Frontal cortex (tissue), 4 donors: Measurements from ENCODE around the gene ELP4. TPM values are rescaled to one million over a fixed set of nuclear protein-coding genes. Genes with fewer than 3 reads are reported as not detected.
A peak's percentile ranks its signal among the peaks of the same experiment; 100 is the strongest.
"Not testable (repeated sequence)": the region's sequence is repeated elsewhere in the genome, so short reads cannot be mapped to it uniquely, and the experiment has no call there.

ENCODE experiments used
- DNase-seq, 2 donors: peaks; one replicate each; pipeline ENCODE4 v3.0.0; 2012; ENCODE audit warnings: low spot score in 2 of 2
- FAIRE-seq: peaks from 2 replicates; lab custom pipeline; 2012; peaks lifted over from hg19 to GRCh38; lab: Jason Lieb, UNC
- total RNA-seq: library from RNA; depleted of rRNA; stranded (reverse); fragments of >200 nt; gene quantifications from one replicate; pipeline ENCODE4 v1.2.3, GENCODE V29; 2014
- donor health status: control.
- donor health status: control.
- donor health status: control.

The ELP4 gene
- total RNA-seq, 1 donor from 2014 or later = 22.4 TPM

DNA sequence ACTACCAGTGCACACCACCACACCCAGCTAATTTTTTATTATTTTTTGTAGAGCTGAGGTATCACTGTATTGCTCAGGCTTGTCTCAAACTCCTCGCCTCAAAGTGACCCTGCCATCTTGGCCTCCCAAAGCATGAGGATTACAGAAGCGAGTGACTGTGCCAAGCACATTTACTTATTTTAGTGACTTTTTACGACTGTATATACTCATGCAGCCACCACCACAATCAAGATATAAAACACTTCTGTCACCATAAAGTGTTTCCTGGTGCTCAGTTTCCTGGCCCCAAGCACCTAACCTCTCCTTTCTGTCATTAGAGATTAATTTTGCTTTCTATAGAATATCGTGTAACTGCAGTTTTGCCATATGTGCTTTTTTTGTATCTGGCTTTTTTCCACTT, 25.9 kb downstream of the ELP4 start:
- FAIRE-seq (no peak), DNase-seq (no peak)

DNA sequence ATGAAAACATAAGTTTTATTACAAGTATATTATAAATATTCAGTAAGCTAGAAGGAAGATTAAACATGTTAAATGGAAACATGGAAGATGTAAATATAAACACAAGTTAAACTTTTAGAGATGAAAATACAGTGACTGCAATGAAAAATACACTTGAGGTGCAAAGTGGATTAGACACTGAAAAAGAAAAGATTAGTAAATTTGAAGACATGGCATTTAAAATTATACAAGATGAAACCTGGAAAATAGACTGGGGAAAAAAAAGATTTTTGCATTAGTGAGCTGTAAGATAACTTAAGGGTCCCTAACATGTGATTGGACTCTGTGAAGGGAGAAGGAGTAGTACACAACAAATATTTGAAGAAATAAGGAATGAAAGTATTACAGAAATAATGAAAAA, 33.3 kb downstream of the ELP4 start:
- FAIRE-seq (no peak), DNase-seq (no peak)

DNA sequence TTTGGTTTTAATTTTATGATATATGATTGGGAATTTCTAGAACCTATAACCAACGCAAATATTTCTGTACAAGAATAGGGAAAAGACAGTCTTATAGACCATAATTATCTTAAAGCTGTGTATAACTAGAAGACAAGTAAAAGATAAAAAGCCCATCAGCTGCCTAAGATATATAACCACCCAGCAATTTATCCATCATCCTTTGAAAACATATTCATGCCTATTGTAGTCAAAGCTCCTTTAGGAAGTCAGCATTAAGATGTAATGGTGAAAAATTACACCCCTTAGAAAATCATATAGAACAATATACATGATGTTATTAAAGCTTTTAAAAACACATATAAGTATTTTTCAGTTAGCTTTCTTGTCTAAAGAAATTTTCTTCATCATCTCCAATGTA, 46.4 kb downstream of the ELP4 start:
- FAIRE-seq (no peak), DNase-seq (no peak)

DNA sequence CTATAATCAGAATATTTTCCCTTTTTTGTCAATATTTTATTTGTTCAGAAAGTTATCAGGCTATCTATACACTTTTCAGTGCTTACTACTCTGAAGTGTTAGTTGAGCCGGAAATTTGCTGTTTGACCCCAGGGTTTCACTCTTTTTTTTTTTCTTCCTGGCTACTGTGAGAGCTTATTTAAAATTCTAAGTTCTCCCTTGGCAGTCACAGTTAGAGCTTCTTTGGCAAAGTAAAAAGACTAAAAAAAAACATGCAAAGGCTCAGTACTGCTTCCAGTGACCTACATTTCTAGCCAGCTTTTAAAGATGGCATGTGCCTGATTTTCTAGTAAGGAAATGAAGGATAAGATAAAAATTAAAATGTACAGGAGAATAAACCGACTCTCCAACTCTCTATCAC, 48.4 kb downstream of the ELP4 start:
- DNase-seq (no peak), FAIRE-seq (no peak)

DNA sequence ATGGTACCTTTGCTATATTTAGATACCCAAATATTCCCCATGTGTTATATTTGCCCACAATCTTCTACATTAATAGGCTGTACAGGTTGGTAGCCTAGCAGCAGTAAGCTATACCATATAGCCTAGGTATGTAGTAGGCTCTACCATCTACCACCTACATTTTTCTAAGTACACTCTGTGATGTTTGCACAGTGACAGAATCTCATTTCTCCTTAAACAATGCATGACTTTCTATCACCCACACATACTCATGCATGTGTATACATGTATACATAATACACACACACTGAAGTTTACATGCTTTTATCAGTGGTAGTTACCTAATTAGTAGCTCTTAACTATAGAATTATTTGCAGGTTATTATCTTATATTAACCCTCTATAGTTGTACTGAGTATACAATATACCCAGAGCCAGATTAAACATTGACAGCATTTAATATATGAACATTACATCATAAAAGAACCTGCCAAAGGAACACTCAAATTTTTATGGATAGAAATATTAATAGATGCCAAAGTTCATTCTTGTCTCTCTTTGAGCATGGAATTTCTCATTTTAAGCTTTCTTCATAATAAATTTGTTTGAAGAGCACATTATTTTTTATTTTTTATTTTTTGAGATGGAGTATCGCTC, 51.4 kb downstream of the ELP4 start:
- DNase-seq (no peak), FAIRE-seq (no peak)

DNA sequence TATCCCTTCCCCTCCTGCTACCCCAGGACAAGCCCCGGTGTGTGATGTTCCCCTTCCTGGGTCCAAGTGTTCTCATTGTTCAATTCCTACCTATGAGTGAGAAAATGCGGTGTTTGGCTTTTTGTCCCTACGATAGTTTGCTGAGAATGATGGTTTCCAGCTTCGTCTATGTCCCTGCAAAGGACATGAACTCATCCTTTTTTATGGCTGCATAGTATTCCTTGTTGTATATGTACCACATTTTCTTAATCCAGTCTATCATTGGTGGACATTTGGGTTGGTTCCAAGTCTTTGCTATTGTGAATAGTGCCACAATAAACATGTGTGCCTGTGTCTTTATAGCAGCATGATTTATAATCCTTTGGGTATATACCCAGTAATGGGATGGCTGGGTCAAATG, 55.0 kb downstream of the ELP4 start:
- not testable (repeated sequence) for DNase-seq, FAIRE-seq

DNA sequence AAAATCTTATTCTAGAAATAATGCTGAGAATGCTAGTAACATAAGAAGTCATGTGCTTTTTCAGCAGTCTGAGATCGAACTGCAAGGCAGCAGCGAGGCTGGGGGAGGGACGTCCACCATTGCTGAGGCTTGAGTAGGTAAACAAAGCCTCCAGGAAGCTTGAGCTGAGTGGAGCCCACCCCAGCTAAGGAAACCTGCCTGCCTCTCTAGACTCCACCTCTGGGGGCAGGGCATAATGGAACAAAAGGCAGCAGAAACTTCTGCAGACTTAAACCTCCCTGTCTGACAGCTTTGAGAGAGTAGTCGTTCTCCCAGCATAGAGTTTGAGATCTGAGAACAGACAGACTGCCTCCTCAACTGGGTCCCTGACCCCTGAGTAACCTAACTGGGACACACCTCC, 64.6 kb downstream of the ELP4 start:
- not testable (repeated sequence) for FAIRE-seq, DNase-seq

DNA sequence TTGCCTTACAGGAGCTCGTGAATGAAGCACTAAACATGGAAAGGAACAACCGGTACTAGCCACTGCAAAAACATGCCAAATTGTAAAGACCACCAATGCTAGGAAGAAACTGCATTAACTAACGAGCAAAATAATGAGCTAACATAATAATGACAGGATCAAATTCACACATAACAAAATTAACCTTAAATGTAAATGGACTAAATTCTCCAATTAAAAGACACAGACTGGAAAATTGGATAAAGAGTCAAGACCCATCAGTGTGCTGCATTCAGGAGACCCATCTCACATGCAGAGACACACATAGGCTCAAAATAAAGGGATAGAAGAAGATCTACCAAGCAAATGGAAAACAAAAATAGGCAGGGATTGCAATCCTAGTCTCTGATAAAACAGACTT, 66.2 kb downstream of the ELP4 start:
- FAIRE-seq, DNase-seq: not testable (repeated sequence)

DNA sequence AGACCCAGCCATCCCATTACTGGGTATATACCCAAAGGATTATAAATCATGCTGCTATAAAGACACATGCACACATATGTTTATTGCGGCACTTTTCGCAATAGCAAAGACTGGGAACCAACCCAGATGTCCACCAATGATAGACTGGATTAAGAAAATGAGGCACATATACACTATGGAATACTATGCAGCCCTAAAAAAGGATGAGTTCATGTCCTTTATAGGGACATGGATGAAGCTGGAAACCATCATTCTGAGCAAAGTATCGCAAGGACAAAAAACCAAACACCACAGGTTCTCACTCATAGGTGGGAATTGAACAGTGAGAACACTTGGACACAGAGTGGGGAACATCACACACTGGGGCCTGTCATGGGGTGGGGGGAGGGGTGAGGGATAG, 69.8 kb downstream of the ELP4 start:
- DNase-seq, FAIRE-seq: not testable (repeated sequence)

DNA sequence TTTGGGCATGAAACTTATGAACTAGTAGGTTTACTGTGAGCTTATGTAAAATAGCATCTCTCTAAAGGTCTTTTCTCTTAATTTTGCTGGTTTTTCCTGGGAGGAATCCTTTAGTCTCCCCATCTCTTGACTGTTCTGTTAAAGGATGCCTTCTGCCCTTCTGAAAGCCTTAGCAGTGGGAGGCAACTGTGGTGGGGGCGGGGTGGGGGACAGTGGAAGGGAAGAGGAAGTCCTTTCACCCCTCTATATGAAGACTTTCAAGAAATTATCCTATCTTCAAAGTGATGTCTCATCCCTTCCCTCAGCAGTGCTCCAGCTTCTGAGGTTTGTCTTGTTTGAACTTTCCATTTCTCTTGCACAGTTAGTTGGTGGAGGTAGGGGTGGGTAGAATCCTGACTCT, 73.1 kb downstream of the ELP4 start:
- DNase-seq (no peak), FAIRE-seq (no peak)

DNA sequence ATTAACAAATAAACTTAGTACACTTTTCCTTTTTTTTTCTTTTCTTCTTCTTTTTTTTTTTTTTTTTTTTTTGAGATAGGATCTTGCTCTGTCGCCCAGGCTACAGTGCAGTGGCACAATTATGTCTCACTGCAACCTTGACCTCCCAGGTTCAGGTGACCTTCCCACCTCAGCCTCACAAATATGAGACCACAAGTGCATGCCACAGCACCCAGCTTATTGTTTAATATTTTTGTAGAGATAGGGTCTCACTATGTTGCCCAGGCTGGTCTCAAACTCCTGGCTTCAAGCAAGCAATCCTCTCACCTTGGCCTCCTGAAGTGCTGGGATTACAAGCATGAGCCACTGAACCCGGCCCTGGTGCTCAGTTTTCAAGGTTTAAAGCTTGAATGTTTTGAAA, 88.9 kb downstream of the ELP4 start:
- no peak for DNase-seq
- no peak for FAIRE-seq

DNA sequence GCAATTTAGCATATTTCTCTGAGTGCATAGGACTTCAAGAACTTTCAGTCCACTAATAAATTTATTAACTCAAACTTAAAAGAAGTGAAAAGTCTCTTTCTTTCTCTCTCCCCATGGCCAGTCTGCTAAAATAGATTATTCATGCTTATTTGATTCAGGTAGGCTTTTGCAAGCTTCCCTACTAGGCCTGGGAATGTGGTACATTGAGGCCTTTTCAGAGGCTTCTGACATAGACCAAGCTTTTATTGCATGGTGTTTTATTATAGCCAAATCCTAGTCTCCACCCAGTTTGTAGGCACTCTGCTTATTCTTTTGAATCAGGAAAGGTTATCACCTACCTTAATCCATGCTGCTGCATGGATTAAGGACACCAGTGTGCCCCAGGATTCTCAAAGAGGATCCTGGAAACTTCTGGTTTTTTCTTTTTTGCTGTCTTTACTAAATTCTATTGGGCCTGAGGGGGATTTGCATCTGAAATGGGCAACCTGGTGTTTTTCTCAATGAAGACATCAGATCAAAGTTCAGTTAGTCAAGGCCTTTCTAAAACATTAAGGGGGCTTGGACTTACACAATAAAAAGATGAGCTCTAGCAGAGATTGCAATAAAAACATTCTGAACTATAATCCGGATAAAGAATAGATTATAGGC, 92.2 kb downstream of the ELP4 start:
- no peak for FAIRE-seq
- no peak for DNase-seq

DNA sequence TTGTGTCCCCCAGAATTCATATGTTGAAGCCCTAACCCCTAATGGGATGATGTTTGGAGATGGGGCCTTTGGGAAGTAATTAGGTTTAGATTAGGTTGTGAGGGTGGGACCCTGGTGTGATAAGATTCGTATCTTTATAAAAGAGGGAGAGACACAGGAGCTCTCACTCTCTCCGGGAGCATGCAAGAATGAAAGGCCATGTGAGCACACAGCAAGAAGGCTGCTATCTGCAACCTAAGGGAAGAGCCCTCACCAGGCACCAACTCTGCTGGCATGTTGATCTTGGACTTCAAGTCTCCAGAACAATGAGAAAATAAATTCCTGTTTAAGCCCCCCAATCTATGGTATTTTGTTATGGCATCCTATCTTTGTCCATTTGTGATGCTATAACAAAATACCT, 97.3 kb downstream of the ELP4 start:
- no peak for DNase-seq
- no peak for FAIRE-seq

DNA sequence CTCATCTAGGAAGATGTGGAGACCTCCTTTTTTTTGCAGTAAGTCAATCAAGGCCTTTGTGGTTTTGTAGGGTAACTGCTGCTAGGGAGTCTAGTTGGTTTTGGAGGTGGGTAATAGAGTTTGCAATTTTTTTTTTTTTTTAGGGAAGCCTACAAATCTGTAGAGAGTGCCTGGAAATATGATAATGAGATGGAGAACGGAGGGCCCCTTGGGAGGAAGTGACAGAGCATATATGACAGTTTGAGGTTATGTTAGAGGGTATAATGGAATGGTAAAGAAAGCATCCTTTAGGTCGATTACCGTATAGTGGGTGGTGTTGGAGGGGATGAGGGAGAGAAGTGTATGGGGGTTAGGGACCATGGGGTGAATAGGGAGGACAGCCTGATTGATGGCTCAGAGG, 98.3 kb downstream of the ELP4 start:
- FAIRE-seq (no peak), DNase-seq (no peak)

DNA sequence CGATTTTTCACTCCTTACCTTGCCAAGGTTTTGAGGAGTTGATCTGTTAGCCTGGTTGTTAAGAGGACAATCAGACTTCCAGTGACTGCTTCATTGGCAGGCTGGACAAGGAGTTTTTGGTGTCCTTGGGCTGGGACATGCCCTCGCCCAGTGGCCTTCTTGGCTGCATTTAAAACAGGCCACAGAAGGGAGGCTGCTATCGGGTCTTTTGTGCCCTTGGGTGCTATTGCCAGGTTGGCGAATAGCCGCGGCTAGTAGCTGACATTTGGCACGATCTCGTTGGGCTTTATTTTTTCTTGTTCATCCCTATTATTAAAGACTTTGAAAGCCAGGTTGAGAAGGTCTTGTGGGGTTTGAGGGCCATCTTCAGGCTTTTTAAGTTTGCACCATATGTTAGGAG, 99.4 kb downstream of the ELP4 start:
- FAIRE-seq (no peak), DNase-seq (no peak)

DNA sequence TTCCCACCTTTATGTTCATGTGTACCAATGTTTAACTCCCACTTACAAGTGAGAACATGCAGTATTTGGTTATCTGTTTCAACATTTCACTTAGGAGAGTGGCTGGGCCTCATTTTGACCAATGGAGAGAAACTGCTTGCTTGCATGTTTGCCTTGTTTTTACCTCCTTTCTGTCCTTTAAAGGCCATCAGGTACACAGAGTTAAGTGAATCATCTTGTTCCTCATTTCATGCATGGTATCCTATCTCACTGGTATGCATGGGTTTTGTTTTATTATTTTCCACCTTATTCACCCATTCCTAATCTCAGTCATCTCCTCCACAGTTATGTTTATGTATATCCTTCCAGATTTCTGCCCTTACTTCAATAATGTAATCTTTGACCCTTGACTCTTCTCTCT, 101.0 kb downstream of the ELP4 start:
- no peak for DNase-seq
- no peak for FAIRE-seq

DNA sequence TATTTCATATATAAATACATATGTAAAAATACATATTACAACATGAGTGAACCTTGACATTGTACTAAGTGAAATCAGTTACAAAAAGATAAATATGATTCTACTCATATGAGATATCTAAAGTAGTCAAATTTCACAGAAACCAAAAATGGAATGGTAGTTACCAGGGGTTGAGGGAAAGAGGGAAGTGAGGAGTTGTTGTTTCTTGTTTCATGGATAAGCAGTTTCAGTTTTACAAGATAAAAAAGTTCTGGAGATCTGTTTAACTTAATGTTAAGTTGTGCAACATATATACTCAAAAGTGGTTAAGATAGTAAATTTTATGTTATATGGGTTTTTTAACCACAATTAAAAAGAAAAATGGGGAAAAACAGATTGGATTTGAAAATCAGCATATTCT, 107.7 kb downstream of the ELP4 start:
- DNase-seq = no peak
- FAIRE-seq = peak; percentile 31

DNA sequence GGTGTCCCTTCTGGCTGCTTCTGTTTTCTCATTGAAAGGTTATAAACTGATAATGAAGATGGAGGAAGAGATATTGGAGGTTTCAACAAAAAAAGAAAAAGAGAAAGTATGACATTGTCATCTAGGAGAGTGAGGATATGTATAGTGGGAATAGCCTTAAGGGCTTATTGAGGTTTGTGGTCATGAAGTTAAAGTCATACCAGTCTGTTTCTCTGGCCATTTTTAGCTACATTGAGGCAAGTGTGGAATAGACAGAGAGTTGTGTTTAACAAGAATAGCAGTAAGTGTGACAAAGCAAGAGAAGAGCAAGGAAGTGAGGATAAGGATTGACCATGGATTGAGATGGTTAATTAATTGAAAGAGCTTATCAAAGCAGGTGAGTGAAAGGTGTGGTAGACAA, 110.4 kb downstream of the ELP4 start:
- FAIRE-seq (no peak), DNase-seq (no peak)

DNA sequence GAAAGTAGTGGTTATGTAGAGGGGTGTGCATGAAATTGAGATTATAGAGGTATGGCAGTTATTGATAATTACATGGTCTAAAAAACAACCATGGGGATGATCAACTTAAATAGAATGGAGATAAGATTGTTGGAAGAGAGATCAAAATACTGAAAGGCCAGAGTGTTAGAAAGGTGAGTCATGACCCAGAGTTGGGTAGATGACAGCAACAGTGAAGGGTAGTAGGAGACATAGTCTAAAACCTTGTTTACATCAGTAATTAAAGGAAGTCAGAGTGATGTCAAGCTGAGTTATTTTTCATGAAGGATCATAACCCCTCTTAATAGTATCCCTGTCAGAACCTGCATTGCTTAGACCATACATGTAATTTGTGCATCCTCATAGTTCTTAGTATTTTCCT, 110.9 kb downstream of the ELP4 start:
- no peak for FAIRE-seq
- no peak for DNase-seq

DNA sequence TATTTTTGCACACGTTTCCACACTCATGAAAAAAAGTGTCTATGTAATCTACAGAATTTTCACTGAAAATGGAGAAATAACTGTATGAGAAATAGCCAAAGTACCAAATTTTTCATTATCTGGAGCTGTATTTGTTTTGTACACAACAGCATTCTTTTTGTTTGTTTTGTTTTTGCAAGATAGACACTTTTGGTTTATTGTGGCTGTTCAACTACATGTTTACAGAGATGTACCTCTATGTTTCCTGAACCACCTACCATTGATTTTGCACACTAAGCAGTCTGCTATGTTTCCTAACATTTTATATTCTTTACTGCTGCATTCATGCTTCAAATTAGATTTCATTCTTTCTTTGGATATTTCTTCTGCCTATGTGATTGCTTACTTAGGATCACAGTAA, 116.3 kb downstream of the ELP4 start:
- DNase-seq (no peak), FAIRE-seq (no peak)

DNA sequence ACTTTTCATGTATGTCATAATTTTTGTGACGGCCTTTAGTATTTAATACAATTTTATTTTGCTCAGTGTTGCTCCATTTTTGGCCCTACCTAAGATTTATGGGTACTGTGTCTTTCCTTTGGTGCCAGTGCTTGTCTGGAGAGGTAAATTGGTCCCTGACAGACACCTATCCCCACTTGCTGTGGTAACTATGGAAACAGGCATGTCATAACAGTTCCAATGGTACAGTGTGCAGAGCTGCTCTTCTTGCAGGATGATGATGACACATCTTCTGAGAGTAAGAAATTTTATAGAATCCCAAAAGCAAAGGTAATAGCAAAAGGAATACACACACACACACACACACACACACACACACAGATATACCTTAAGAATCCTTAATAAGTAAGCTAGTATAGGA, 118.5 kb downstream of the ELP4 start:
- FAIRE-seq (no peak), DNase-seq (no peak)

DNA sequence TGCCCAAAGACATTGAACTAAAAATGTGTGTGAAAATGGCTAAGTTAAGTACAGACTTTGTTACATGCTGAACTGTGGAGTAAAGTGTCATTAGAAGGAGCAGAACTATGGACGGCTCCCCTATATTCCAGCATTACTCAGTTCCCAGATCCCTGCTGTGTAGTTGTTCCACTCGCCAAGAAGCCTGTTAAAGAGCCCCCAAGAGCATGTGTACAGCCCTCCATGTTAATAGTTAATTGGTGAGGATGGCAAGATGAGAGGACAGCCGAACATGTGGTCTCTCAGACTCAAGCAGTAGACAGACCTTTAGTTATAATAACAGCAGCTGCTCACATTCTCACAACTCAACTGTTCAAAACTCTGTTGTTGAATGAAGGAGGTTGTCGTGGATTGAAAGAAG, 127.4 kb downstream of the ELP4 start:
- FAIRE-seq (no peak), DNase-seq (no peak)
